Gastroesophageal sphincter (tissue), 3 donors: ENCODE data around the gene TESK1.

ENCODE experiments used
- POLR2A ChIP-seq, 2 donors: fragments of 450-650 bp; IDR thresholded peaks; one replicate each; pipeline ENCODE4 v1.6.1; 2017; ENCODE audit warnings: antibody characterized with exemption in 2 of 2, mild to moderate bottlenecking in 2 of 2, moderate library complexity in 1 of 2
- POLR2AphosphoS5 ChIP-seq: sonication (generic); formaldehyde crosslinking; IDR thresholded peaks from one replicate; pipeline ENCODE4 v1.6.1; 2017; ENCODE audit warnings: antibody characterized with exemption
- TF ChIP-seq, protein P1 (sequence below), 4 experiments: fragments of 200-600 bp in 2 of 4; fragments of 450-650 bp in 2 of 4; sonication (generic) in 1 of 4; IDR thresholded peaks; one replicate each; pipeline ENCODE4 v1.5.1; 2017 to 2019; ENCODE audit warnings: antibody characterized with exemption in 4 of 4, mild to moderate bottlenecking in 2 of 4, moderate library complexity in 2 of 4

DNA sequence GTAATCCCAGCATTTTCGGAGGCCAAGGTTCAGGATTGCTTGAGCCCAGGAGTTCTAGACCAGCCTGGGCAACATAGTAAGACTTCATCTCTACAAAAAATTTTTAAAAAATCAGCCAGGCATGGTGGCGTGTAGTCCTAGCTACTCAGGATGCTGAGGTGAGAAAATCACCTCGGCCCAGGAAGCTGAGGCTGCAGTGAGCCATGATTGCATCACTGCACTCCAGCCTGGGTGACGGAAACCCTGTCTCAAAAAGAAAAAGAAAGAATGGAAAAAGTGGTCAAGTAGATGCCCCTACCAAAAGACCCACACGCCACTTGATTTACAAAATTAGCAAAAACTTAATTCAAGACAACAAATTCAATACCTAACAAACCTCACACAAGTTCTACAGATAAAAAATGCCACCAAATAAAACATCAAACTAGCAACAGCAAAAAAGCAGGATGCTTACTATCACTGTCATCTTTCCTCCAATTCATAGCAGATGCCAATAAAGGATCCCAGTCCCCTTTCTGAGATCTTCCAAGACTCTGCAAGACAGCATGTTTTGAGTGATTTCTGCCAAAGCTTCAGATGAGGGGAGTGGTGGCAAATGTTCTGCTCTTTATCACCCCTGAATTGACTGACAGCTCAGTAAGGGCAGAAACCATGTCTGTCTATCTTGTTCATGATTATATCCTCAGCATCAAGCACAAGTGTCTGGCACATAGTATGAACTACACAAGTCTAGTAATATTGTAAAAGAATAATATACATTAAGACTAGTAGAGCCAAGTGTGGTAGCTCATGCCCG lies 34.2 kb upstream of the TESK1 start:
- TF ChIP-seq, protein P1, sequence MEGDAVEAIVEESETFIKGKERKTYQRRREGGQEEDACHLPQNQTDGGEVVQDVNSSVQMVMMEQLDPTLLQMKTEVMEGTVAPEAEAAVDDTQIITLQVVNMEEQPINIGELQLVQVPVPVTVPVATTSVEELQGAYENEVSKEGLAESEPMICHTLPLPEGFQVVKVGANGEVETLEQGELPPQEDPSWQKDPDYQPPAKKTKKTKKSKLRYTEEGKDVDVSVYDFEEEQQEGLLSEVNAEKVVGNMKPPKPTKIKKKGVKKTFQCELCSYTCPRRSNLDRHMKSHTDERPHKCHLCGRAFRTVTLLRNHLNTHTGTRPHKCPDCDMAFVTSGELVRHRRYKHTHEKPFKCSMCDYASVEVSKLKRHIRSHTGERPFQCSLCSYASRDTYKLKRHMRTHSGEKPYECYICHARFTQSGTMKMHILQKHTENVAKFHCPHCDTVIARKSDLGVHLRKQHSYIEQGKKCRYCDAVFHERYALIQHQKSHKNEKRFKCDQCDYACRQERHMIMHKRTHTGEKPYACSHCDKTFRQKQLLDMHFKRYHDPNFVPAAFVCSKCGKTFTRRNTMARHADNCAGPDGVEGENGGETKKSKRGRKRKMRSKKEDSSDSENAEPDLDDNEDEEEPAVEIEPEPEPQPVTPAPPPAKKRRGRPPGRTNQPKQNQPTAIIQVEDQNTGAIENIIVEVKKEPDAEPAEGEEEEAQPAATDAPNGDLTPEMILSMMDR (IDR thresholded peaks at IDR 0.05): no peak
- no peak for TF ChIP-seq POLR2A (IDR thresholded peaks at IDR 0.05)
- TF ChIP-seq POLR2AphosphoS5: no peak
